Naive thymus-derived CD4-positive, alpha-beta T cell (primary cell): ENCODE data around the gene IQSEC2. TPM values are rescaled to one million over a fixed set of nuclear protein-coding genes. Genes with fewer than 3 reads are reported as not detected.

ENCODE experiments used
- ATAC-seq: fragments of 150-1000 bp; cut with Tn5 transposase; 2 replicates; pipeline ENCODE4 v1.10.0; 2021; ENCODE audit warnings: mild to moderate bottlenecking, moderate library complexity
- CTCF ChIA-PET: fragments of 350-600 bp; sonication (Branson Sonifier 250); formaldehyde crosslinking; loops from one replicate; lab custom pipeline; 2021; ENCODE audit warnings: antibody characterized with exemption; lab: Charles Lee
- POLR2A ChIA-PET: fragments of 350-600 bp; sonication (Branson Sonifier 250); formaldehyde crosslinking; loops from one replicate; lab custom pipeline; 2021; ENCODE audit warnings: antibody characterized with exemption, inconsistent platforms; lab: Charles Lee
- DNase-seq, 9 donors: peaks; one replicate each; pipeline versions ENCODE4 v3.0.0 to v3.0.0-alpha.2; 2020 to 2022; ENCODE audit warnings: mixed read lengths in 1 of 9
- H3K27ac ChIP-seq: one replicate; pipeline ENCODE4 v1.7.0; 2013; ENCODE audit warnings: mild to moderate bottlenecking, low read depth, low read length, moderate library complexity
- H3K27me3 ChIP-seq, 2 donors: one replicate each; pipeline ENCODE4 v1.7.0; 2013; ENCODE audit warnings: low read length in 2 of 2, mild to moderate bottlenecking in 2 of 2, moderate library complexity in 2 of 2; ENCODE audit not compliant: control insufficient read depth in 2 of 2, insufficient read depth in 2 of 2
- H3K36me3 ChIP-seq, 3 experiments: 1 replicate in 2 of 3; 2 replicates in 1 of 3; pipeline ENCODE4 v1.7.0; 2013; ENCODE audit warnings: low read length in 3 of 3, mild to moderate bottlenecking in 3 of 3, moderate library complexity in 1 of 3; ENCODE audit not compliant: insufficient read depth in 3 of 3, control insufficient read depth in 2 of 3
- H3K4me1 ChIP-seq, 2 donors: one replicate each; pipeline ENCODE4 v1.7.0; 2013; ENCODE audit warnings: low read length in 2 of 2, mild to moderate bottlenecking in 2 of 2, moderate library complexity in 1 of 2; ENCODE audit not compliant: control insufficient read depth in 2 of 2, insufficient read depth in 2 of 2
- H3K4me3 ChIP-seq: 2 replicates; pipeline ENCODE4 v1.7.0; 2013; ENCODE audit warnings: mild to moderate bottlenecking, low read length
- H3K9me3 ChIP-seq, 3 experiments: 1 replicate in 2 of 3; 2 replicates in 1 of 3; pipeline ENCODE4 v1.7.0; 2013; ENCODE audit warnings: low read length in 3 of 3; ENCODE audit not compliant: control insufficient read depth in 2 of 3
- H3K27ac Mint-ChIP-seq, 9 donors: one replicate each; pipeline ENCODE4 v1.8.0; 2020 to 2022; ENCODE audit warnings: mixed read lengths in 9 of 9, mild to moderate bottlenecking in 8 of 9, moderate library complexity in 5 of 9, inconsistent platforms in 2 of 9
- H3K27me3 Mint-ChIP-seq, 5 donors: one replicate each; pipeline ENCODE4 v1.8.0; 2021 to 2022; ENCODE audit warnings: mixed read lengths in 5 of 5, mild to moderate bottlenecking in 1 of 5
- H3K36me3 Mint-ChIP-seq, 5 donors: one replicate each; pipeline ENCODE4 v1.8.0; 2020 to 2022; ENCODE audit warnings: mixed read lengths in 5 of 5, mild to moderate bottlenecking in 3 of 5, inconsistent platforms in 1 of 5
- H3K4me1 Mint-ChIP-seq, 7 donors: one replicate each; pipeline ENCODE4 v1.8.0; 2020 to 2022; ENCODE audit warnings: mixed read lengths in 7 of 7, mild to moderate bottlenecking in 3 of 7, inconsistent platforms in 1 of 7
- H3K4me3 Mint-ChIP-seq, 10 donors: one replicate each; pipeline ENCODE4 v1.8.0; 2020 to 2022; ENCODE audit warnings: mild to moderate bottlenecking in 10 of 10, mixed read lengths in 10 of 10, moderate library complexity in 6 of 10, inconsistent platforms in 2 of 10
- H3K9me3 Mint-ChIP-seq, 11 donors: one replicate each; pipeline ENCODE4 v1.8.0; 2020 to 2022; ENCODE audit warnings: mixed read lengths in 11 of 11, mild to moderate bottlenecking in 4 of 11, inconsistent platforms in 1 of 11, moderate library complexity in 1 of 11
- intact Hi-C, 2 donors: fragments of 100-400 bp; cut with micrococcal nuclease; formaldehyde crosslinking; loops; one replicate each; pipeline ENCODE4 v1.15.1; 2023
- polyA plus RNA-seq, 2 donors: library from polyadenylated mRNA; unstranded; fragments of 300-500 nt; fragmentation: Illumina TruSeq; gene quantifications; one replicate each; pipeline ENCODE4 v1.2.3, GENCODE V29; 2021
- total RNA-seq, 6 experiments: library from RNA in 5 of 6; stranded (reverse) in 5 of 6; gene quantifications; 1 replicate in 5 of 6; 2 replicates in 1 of 6; pipeline ENCODE4 v1.2.3 and lab custom pipeline; 2021 to 2026

IQSEC2 gene
- total and polyA plus RNA-seq, 7 experiments from 2014 or later = 0.20 to 9.1 (median 0.46) TPM

- no peak overlapping the region for H3K27ac ChIP-seq
- Mint-ChIP-seq H3K27ac (peak overlapping the region in 1 of 9 donors; percentile 56), H3K4me1 (peaks cover 8 to 21% (median 13%) of the 10 kb centered on the region in 7 donors), H3K27me3 (peaks cover 28 to 71% (median 50%) of the 10 kb centered on the region in 5 donors), H3K36me3 (peaks cover 0 to 2% (median 0%) of the 10 kb centered on the region in 5 donors), H3K4me3 (peak overlapping the region; percentile 44 to 89 (median 72)), H3K9me3 (peaks cover 0 to 7% (median 0%) of the 10 kb centered on the region in 11 donors)
- POLR2A ChIA-PET = interaction anchor here (1.4 kb wide), 1 partner anchor 103 kb away, joined by 3 read pairs; no protein-coding TSS in a partner anchor
- no peaks in the 10 kb centered on the region for H3K36me3 ChIP-seq
- H3K27me3 ChIP-seq = peaks cover 0 to 11% of the 10 kb centered on the region in 2 donors
- intact Hi-C loops = no loop called here
- peak; percentile 56 for ATAC-seq
- CTCF ChIA-PET = no interaction called here
- DNase-seq = peak in 3 of 9 donors; percentile 7 to 11 (median 9)
- no peaks in the 10 kb centered on the region for H3K4me1 ChIP-seq
- H3K9me3 ChIP-seq = no peaks in the 10 kb centered on the region
- peak overlapping the region; percentile 35 for H3K4me3 ChIP-seq
Observed at GRCh38 chrX:53321230-53321942, 40.0 kb upstream of the IQSEC2 start.

GRCh38 chrX:53320543-53321229, 39.3 kb upstream of the IQSEC2 start:
- H3K27ac Mint-ChIP-seq = no peak overlapping the region
- H3K9me3 Mint-ChIP-seq = peaks cover 0 to 7% (median 0%) of the 10 kb centered on the region in 11 donors
- peak overlapping the region in 5 of 10 donors; percentile 39 to 89 (median 56) for H3K4me3 Mint-ChIP-seq
- no peak overlapping the region for H3K27ac ChIP-seq
- H3K27me3 ChIP-seq = peaks cover 0 to 11% of the 10 kb centered on the region in 2 donors
- peak in 6 of 9 donors; percentile 8 to 23 (median 18) for DNase-seq
- intact Hi-C loops = no loop called here
- H3K4me1 Mint-ChIP-seq = peaks cover 8 to 21% (median 13%) of the 10 kb centered on the region in 7 donors
- H3K4me1 ChIP-seq = no peaks in the 10 kb centered on the region
- H3K9me3 ChIP-seq = no peaks in the 10 kb centered on the region
- CTCF ChIA-PET = no interaction called here
- POLR2A ChIA-PET = interaction anchor here (1.4 kb wide), 1 partner anchor 103 kb away, joined by 3 read pairs; no protein-coding TSS in a partner anchor
- H3K36me3 Mint-ChIP-seq = peaks cover 0 to 2% (median 0%) of the 10 kb centered on the region in 5 donors
- peak overlapping the region; percentile 35 for H3K4me3 ChIP-seq
- H3K27me3 Mint-ChIP-seq = peaks cover 23 to 64% (median 50%) of the 10 kb centered on the region in 5 donors
- peak; percentile 49 for ATAC-seq
- no peaks in the 10 kb centered on the region for H3K36me3 ChIP-seq

DNA sequence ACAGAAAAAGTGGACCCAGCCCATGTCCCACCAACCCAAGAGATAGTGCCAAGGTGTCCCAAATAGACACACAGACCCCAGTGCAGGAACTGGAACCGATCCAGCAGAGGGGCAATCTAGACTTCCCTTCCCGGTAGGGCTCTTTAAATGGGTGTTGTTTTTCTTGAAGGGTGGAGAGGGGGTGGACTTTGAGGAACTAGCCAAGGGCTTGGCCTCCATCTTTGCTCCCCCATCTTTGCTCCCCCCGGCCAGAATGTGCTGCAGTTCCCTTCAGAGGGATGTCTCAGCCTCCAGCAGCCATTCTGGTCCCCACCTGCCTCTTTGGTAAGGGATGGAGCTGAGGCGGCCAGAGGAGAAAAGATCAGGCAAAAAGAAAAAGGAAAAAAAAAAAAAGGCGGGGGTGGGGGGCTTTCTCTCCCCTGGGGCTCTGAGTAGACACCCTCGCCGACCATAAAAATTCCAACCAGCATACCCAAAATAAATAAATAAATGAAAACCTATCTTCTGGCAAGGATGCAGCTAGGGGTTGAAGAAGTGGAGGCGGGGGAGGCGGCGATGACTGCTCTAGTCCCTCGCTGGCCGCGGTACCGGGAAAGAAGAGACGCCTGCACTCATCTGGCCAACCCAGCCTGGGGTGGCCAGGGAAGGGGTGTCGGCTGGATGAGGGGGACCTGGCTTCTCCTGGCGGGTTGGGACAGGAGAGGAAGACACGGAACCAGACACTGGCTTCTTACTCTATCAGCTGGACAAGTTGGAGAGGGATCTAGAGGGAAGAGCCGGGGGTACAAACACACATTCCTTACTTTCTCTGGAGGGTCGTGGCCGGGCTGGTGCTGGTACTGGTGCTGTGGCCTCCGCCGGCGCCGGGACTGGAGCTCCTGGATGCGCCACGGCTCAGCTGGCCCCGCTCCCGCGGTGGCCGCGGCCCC, 38.5 kb upstream of the IQSEC2 start:
- Mint-ChIP-seq H3K27me3 (peaks cover 17 to 57% (median 44%) of the 10 kb centered on the region in 5 donors), H3K9me3 (peaks cover 0 to 7% (median 0%) of the 10 kb centered on the region in 11 donors), H3K4me1 (peaks cover 8 to 21% (median 13%) of the 10 kb centered on the region in 7 donors), H3K27ac (no peak overlapping the region), H3K4me3 (peak overlapping the region; percentile 70 to 89 (median 81)), H3K36me3 (peaks cover 0 to 2% (median 0%) of the 10 kb centered on the region in 5 donors)
- ATAC-seq (no peak), DNase-seq (peak in 1 of 9 donors; percentile 5)
- ChIA-PET POLR2A (interaction anchor here (1.4 kb wide), 1 partner anchor 104 kb away, joined by 3 read pairs; no protein-coding TSS in a partner anchor), CTCF (interaction anchor here (0.5 to 3.4 kb wide), 3 partner anchors 125 to 352 kb away, joined by 3 to 16 read pairs (median 4); no protein-coding TSS in a partner anchor)
- H3K4me1 ChIP-seq = no peaks in the 10 kb centered on the region
- intact Hi-C loops = no loop called here
- H3K36me3 ChIP-seq = no peaks in the 10 kb centered on the region
- no peak overlapping the region for H3K27ac ChIP-seq
- no peaks in the 10 kb centered on the region for H3K9me3 ChIP-seq
- H3K27me3 ChIP-seq = peaks cover 0 to 11% of the 10 kb centered on the region in 2 donors
- peak overlapping the region; percentile 35 for H3K4me3 ChIP-seq

DNA sequence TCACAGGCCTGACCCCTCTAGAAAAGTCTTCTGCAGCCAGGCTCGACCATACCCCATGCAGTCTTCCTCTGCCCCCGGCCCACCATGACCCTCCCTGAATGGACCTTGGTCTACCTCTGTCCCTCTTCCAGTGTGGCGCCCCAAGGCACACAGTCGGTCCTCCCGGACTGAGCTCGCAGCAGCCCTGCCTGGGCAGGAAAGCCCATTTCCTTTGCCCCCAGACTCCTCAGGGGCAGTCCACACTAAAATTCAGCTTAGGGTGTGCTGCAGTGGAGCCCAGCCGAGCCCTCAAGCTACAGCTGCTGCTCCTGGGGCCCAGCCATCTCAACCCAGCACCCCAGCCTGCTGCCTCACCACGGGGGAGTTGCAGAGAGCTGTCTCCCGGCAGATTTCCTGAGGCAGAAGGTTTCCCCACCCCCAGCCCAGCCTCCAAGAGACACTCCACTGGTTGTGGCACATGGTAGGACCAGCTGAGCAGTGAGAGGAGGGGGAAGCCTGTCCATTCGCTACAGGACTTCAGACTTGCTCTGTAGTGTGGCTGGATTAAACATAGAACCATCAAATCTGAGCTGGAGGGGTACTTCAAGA, 37.5 kb upstream of the IQSEC2 start:
- CTCF ChIA-PET = interaction anchor here (0.5 to 3.4 kb wide), 3 partner anchors 126 to 353 kb away, joined by 3 to 16 read pairs (median 4); no protein-coding TSS in a partner anchor
- Mint-ChIP-seq H3K4me1 (peaks cover 8 to 21% (median 13%) of the 10 kb centered on the region in 7 donors), H3K27me3 (peaks cover 17 to 50% (median 37%) of the 10 kb centered on the region in 5 donors), H3K36me3 (peaks cover 0 to 2% (median 0%) of the 10 kb centered on the region in 5 donors), H3K9me3 (peaks cover 0 to 6% (median 0%) of the 10 kb centered on the region in 11 donors), H3K27ac (no peak overlapping the region), H3K4me3 (peak overlapping the region in 6 of 10 donors; percentile 14 to 89 (median 75))
- no peaks in the 10 kb centered on the region for H3K36me3 ChIP-seq
- H3K4me3 ChIP-seq = no peak overlapping the region
- no peaks in the 10 kb centered on the region for H3K9me3 ChIP-seq
- H3K4me1 ChIP-seq = no peaks in the 10 kb centered on the region
- H3K27me3 ChIP-seq = peaks cover 0 to 11% of the 10 kb centered on the region in 2 donors
- DNase-seq (no peak), ATAC-seq (no peak)
- intact Hi-C loops = no loop called here
- POLR2A ChIA-PET = no interaction called here
- H3K27ac ChIP-seq = no peak overlapping the region

- no peaks in the 10 kb centered on the region for H3K9me3 ChIP-seq
- Mint-ChIP-seq H3K27ac (no peak overlapping the region), H3K4me3 (no peak overlapping the region), H3K27me3 (peaks cover 11 to 37% (median 26%) of the 10 kb centered on the region in 5 donors), H3K4me1 (peaks cover 8 to 21% (median 13%) of the 10 kb centered on the region in 7 donors), H3K9me3 (peaks cover 0 to 6% (median 0%) of the 10 kb centered on the region in 11 donors), H3K36me3 (peaks cover 0 to 2% (median 0%) of the 10 kb centered on the region in 5 donors)
- peaks cover 0 to 11% of the 10 kb centered on the region in 2 donors for H3K27me3 ChIP-seq
- ATAC-seq (peak; percentile 84), DNase-seq (peak; percentile 51 to 81 (median 64))
- H3K4me1 ChIP-seq = no peaks in the 10 kb centered on the region
- no peak overlapping the region for H3K4me3 ChIP-seq
- no peak overlapping the region for H3K27ac ChIP-seq
- intact Hi-C loops = loop anchor here (1.0 kb wide), 3 partner anchors 119 to 165 kb away; no protein-coding TSS in a partner anchor
- ChIA-PET POLR2A (no interaction called here), CTCF (interaction anchor here (0.6 to 3.4 kb wide), 11 partner anchors 11 to 165 kb away, joined by 3 to 16 read pairs (median 4); no protein-coding TSS in a partner anchor)
- no peaks in the 10 kb centered on the region for H3K36me3 ChIP-seq
Observed at GRCh38 chrX:53317365-53318069, 36.1 kb upstream of the IQSEC2 start.
